Mucosa of descending colon (tissue), 3 donors: Measurements from ENCODE around the gene STAM. TPM values are rescaled to one million over a fixed set of nuclear protein-coding genes. Genes with fewer than 3 reads are reported as not detected.
"Not testable (repeated sequence)": the region's sequence is repeated elsewhere in the genome, so short reads cannot be mapped to it uniquely, and the experiment has no call there.

Source experiments
- ATAC-seq: fragments of 200-7000 bp; cut with Tn5 transposase; one replicate; pipeline ENCODE4 v1.9.1; 2020; ENCODE audit warnings: mild to moderate bottlenecking, moderate library complexity
- DNase-seq, 3 donors: peaks; one replicate each; pipeline ENCODE4 v3.0.0-alpha.2; 2020
- H3K36me3 ChIP-seq: fragments of 200-600 bp; one replicate; pipeline ENCODE4 v1.8.0; 2021; ENCODE audit warnings: low read depth, mild to moderate bottlenecking
- H3K4me1 ChIP-seq: fragments of 200-600 bp; one replicate; pipeline ENCODE4 v1.8.0; 2021; ENCODE audit warnings: low read depth, mild to moderate bottlenecking
- H3K4me3 ChIP-seq: fragments of 200-600 bp; one replicate; pipeline ENCODE4 v1.8.0; 2021; ENCODE audit warnings: mild to moderate bottlenecking
- H3K9me3 ChIP-seq: fragments of 200-600 bp; one replicate; pipeline ENCODE4 v1.8.0; 2021; ENCODE audit warnings: mild to moderate bottlenecking
- CTCF ChIP-seq: fragments of 200-600 bp; IDR thresholded peaks from one replicate; pipeline ENCODE4 v1.8.0; 2022; ENCODE audit warnings: antibody characterized with exemption, mild to moderate bottlenecking
- intact Hi-C, 2 donors: fragments of 100-400 bp; cut with DNase I in 1 of 2; cut with micrococcal nuclease in 1 of 2; formaldehyde crosslinking; loops; one replicate each; pipeline versions ENCODE4 v1.11.0 to v1.11.1; 2022; cut with DNase I, micrococcal nuclease
- total RNA-seq, 3 donors: library from RNA; stranded (reverse); fragmentation: NEBNext Ultra II Directional in 2 of 3; extraction: Animal tissue kit (Norgen Biotek cat#: 25700) in 2 of 3; gene quantifications; one replicate each; pipeline versions ENCODE4 v1.2.1 to v1.2.4, GENCODE V29; 2021 to 2023
- donor health status: DM: no; HTN: no; CAD: no; lungs with moderate emphysema.
- donor health status: DM: no; HTN: no; CAD: no.
- donor health status: DM: no; HTN: yes; CAD: no.

The STAM gene
- total RNA-seq, 3 donors from 2014 or later, result 16.4 to 17.8 (median 17.6) TPM

- no peaks in the 10 kb centered on the region for H3K9me3 ChIP-seq
- no peak overlapping the region for H3K4me3 ChIP-seq
- intact Hi-C loops, result no loop called here
- no peak for TF ChIP-seq CTCF
- DNase-seq, result no peak
- no peaks in the 10 kb centered on the region for H3K4me1 ChIP-seq
- no peaks in the 10 kb centered on the region for H3K36me3 ChIP-seq
- ATAC-seq, result no peak
Observed at GRCh38 chr10:17713758-17714157, 69.8 kb downstream of the STAM start.

GRCh38 chr10:17716161-17716560 is 72.2 kb downstream of the STAM start:
- no peaks in the 10 kb centered on the region for H3K36me3 ChIP-seq
- TF ChIP-seq CTCF, result no peak
- no peaks in the 10 kb centered on the region for H3K9me3 ChIP-seq
- no peaks in the 10 kb centered on the region for H3K4me1 ChIP-seq
- intact Hi-C loops, result no loop called here
- H3K4me3 ChIP-seq, result no peak overlapping the region
- DNase-seq, result no peak
- no peak for ATAC-seq

GRCh38 chr10:17722317-17723014 is 78.5 kb downstream of the STAM start:
- H3K36me3 ChIP-seq, DNase-seq, H3K4me3 ChIP-seq, H3K4me1 ChIP-seq, H3K9me3 ChIP-seq, ATAC-seq, intact Hi-C loops: not testable (repeated sequence)

- no peak for DNase-seq
- ATAC-seq, result no peak
- intact Hi-C loops, result no loop called here
- Histone ChIP-seq H3K9me3 (no peaks in the 10 kb centered on the region), H3K4me3 (no peak overlapping the region), H3K4me1 (peaks cover 2% of the 10 kb centered on the region), H3K36me3 (no peaks in the 10 kb centered on the region)
- TF ChIP-seq CTCF, result no peak
Observed at GRCh38 chr10:17725703-17726102, 81.8 kb downstream of the STAM start.

GRCh38 chr10:17729630-17730029 is 85.7 kb downstream of the STAM start:
- Histone ChIP-seq H3K9me3 (no peaks in the 10 kb centered on the region), H3K4me1 (peaks cover 15% of the 10 kb centered on the region), H3K36me3 (no peaks in the 10 kb centered on the region), H3K4me3 (no peak overlapping the region)
- intact Hi-C loops, result no loop called here
- DNase-seq (no peak), ATAC-seq (no peak)
- no peak for TF ChIP-seq CTCF

- Histone ChIP-seq H3K4me3 (no peak overlapping the region), H3K4me1 (peaks cover 15% of the 10 kb centered on the region), H3K36me3 (no peaks in the 10 kb centered on the region), H3K9me3 (no peaks in the 10 kb centered on the region)
- intact Hi-C loops, result no loop called here
- no peak for TF ChIP-seq CTCF
- no peak for DNase-seq
- peak; percentile 10 for ATAC-seq
Observed at GRCh38 chr10:17730667-17731066, 86.7 kb downstream of the STAM start.
